Stimulated activated CD4-positive, alpha-beta T cell treated with anti-CD3 and anti-CD28 coated beads, TNF-alpha, amount 100 ng/mL, for 4 hours (primary cell): ENCODE data around the gene CCDC68.
"Not testable (repeated sequence)": the region's sequence is repeated elsewhere in the genome, so short reads cannot be mapped to it uniquely, and the experiment has no call there.

ENCODE experiments used
- DNase-seq, 3 experiments: peaks; one replicate each; pipeline ENCODE4 v3.0.0-alpha.2; 2020; ENCODE audit warnings: low read depth in 3 of 3

CCDC68 gene, protein sequence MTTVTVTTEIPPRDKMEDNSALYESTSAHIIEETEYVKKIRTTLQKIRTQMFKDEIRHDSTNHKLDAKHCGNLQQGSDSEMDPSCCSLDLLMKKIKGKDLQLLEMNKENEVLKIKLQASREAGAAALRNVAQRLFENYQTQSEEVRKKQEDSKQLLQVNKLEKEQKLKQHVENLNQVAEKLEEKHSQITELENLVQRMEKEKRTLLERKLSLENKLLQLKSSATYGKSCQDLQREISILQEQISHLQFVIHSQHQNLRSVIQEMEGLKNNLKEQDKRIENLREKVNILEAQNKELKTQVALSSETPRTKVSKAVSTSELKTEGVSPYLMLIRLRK

GRCh38 chr18:54958704-54959625 is at the start of gene CCDC68:
Gene CCDC68, minus strand, starts transcription at chr18:54959461. Its CDS starts 16,670 bp downstream, at chr18:54942791.
- DNase-seq, result no peak

DNA sequence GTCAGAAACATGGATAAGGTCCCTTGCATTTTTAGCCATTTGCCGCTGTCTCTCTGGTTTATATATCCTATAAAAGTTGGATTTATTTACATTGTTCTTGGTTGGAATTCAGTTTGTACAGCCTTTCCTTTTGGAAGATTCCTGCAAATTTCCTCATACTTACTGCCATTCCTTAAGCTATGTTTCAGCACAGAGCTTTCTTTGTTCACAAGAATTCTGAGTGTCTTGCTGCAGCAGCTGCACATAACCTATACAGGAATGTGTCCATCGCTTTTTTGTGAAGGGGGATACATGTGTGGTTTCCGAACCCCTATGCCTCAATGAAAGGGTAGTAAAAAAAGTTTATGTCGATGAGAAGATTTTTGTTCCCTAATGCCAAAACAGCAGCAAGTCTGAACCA is 48.3 kb upstream of the CCDC68 start:
- DNase-seq, result no peak

- DNase-seq, result no peak
Measured at GRCh38 chr18:55003695-55004094, 44.4 kb upstream of the CCDC68 start.

DNA sequence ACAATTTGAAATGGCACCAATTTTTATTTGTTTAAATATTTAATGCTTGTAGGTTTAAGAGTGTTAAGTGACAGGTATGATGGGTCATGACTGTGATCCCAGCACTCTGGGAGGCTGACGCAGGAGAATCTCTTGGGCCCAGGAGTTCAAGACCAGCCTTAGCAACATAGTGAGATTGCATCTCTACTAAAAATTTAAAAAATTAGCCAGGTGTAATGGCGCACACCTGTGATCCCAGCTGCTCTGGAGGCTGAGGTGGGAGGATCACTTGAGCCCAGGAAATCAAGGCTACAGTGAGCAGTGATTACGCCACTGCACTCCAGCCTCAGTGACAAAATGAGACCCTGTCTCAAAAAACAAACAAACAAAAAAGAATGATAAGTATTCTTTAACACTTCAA is 43.0 kb upstream of the CCDC68 start:
- DNase-seq, result no peak

DNA sequence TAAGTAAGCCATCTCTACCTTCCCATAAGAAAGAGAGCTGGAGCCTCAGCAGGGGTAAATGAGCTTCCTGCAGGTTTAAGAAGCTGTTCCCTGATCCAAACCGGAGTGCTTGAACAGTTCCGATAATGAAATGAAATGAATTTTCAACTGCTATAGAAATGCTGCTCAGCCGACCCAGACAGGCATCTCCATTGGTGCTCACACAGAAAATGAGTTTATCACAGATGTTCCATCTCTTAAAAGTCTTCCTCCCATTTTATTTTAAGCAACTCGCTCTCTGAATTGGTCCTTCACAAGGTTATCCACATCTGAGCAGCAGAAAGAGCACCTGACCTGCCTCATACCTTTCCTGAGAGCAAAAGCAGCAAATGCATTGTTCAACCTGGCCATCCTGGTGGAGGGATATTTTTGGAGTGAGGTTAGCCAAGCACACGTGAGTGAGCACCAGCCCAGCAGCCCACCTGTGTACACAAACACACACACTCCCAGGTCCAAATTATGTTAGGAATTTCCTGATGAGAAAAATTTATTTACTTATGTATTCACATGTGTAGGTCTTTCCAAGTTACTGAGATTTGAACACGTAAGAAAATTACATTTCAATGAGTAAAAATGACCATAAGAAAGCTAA is 42.2 kb upstream of the CCDC68 start:
- DNase-seq, result no peak

DNA sequence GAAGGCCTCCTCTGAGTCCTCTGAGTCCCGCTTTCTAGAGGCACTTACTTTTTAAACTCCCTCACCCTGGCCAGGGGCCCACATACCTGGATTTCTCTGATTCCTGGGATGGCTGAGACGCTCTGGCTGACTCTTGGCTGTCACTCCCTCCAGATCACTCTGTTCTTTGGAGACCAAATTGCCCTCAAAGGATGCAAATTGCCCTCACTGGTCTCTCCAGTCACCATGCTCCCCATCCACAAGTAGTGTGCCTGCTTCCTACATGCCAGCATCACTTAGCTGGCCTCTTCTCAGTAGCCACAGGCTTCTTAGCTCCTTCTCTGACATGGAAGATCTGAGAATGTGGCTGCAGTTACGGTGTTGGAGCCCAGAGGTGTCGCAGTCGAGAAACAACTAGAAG is 41.3 kb upstream of the CCDC68 start:
- DNase-seq, result no peak

DNA sequence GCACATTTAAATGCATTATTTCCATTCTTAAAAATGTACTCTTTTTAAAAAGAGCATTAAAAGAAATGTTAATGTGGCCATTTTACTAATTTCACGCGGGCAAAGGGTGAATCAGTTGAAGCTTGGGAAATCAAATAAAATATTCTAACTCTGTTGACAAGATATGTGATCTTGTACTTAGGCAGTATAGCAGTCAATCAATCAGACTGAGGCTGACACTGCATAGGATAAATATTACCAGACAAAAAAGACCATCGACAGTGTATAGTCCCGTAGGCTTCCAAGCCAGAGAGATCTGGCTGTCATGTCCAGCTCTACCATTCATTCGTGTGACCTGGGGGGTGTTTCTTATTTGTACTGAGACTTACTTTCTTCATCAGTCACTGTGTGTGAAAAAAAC is 39.8 kb upstream of the CCDC68 start:
- no peak for DNase-seq

DNA sequence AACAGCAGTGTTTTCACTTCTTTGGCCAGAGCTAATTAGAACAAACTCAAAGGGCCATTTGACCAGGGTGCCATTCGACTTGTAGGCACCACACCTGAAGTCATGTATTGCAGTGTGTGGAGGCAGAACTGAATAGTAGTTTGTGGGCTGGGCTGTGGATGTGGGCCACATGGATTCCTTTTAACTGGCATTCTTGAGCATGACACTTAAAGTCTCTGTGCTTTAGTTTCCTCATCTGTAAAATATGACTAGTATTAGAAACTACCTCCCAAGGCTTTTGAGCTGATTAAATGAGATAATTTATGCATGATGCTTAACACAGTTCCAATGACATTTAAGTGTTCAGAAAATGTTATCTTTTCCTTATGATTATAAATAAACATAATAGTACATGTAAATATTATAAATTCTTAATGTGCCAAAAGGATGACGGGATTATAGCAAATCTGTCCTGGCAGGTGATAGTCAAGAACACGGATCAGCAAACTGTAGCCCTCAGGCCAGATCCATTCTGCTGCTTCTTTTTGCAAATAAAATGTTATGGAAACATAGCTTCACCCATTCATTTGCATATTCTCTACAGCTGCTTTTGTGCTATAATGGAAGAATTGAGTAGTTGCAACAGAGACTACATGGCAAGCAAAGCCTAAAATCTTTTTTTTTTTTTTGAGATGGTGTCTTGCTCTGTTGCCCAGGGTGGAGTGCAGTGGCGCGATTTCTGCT is 36.3 kb upstream of the CCDC68 start:
- no peak for DNase-seq

- DNase-seq, result no peak
Measured at GRCh38 chr18:54991981-54992380, 32.7 kb upstream of the CCDC68 start.

DNA sequence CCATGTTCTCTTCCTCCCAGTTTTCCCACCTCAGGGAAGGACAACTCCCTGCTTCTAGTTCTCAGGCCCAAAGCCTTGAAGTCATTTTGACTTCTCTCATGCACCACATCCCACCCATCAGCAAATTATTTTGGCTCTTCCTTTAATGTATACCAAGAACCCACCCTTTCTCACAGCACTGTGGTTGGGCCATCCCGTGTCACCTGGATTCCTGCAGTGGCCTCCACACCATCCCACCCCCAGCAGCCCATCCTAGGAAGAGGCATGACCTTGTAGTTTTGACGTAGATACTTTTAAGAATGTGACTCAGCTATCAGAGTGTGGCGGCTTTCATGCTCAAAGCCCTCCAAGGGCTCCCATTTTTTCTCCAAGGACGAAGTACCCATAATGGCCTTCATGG is 25.6 kb upstream of the CCDC68 start:
- no peak for DNase-seq

DNA sequence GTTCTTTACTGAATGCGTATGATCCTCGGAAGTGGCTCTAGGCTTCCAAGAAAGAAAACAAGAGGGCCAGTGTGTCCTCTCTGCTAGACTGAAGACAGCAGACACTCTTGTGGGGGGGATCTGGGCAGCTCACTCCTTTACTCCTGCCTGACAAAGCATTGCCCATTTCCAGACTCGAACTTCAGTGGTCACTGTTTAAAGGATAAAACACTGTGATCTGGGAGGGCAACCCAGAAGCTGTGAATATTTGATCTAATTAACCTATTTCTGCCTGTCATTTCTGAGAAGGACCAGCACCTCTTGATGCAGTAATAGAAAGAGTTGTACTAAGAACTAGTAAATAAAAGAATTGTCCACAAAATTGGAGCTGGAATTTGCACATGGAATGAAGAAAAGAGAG is 24.5 kb upstream of the CCDC68 start:
- DNase-seq, result no peak

- DNase-seq, result no peak
Measured at GRCh38 chr18:54983041-54983686, 23.9 kb upstream of the CCDC68 start.

- DNase-seq, result no peak
Measured at GRCh38 chr18:54981076-54981475, 21.8 kb upstream of the CCDC68 start.

DNA sequence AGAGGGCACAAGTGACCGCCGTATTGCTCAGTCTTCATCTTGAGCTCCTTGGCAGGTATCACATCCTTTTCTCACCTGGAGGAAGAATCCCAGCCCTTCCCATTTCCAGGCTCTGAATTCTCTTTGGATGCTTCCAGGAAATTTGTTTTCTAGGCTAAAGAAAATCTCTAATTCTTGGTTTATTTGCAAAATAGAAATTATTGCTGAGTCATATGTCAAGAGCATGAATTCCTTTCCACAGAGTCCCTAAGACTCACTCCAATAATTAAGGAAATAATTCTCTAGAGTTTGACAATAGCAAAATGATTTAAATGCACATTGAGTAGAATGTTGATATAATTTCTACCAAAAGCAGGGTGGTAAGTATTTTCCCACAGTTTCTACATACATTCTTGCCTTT is 16.3 kb upstream of the CCDC68 start:
- DNase-seq, result no peak

- DNase-seq, result no peak
Measured at GRCh38 chr18:54973046-54973445, 13.8 kb upstream of the CCDC68 start.

DNA sequence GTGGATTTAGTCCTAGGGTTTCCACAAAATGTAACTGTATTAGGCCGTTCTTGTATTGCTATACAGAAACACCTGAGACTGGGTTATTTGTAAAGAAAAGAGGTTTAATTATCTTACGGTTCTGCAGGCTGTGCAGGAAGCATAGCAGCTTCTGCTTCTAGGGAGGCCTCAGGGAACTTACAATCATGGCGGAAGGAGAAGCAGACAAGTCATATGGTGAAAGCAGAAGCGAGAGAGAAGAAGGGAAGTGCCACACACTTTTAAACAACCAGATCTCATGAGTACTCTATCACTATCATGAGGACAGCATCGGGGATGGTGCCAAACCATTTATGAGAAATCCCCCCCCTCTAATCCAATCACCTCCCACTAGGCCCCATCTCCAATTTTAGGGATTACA is 9.5 kb upstream of the CCDC68 start:
- DNase-seq, result no peak

GRCh38 chr18:54968237-54968636 is 9.0 kb upstream of the CCDC68 start:
- not testable (repeated sequence) for DNase-seq

GRCh38 chr18:54967786-54968185 is 8.5 kb upstream of the CCDC68 start:
- no peak for DNase-seq

GRCh38 chr18:54964741-54965140 is 5.5 kb upstream of the CCDC68 start:
- DNase-seq, result no peak

- DNase-seq, result no peak
Measured at GRCh38 chr18:54962919-54963645, 3.8 kb upstream of the CCDC68 start.

DNA sequence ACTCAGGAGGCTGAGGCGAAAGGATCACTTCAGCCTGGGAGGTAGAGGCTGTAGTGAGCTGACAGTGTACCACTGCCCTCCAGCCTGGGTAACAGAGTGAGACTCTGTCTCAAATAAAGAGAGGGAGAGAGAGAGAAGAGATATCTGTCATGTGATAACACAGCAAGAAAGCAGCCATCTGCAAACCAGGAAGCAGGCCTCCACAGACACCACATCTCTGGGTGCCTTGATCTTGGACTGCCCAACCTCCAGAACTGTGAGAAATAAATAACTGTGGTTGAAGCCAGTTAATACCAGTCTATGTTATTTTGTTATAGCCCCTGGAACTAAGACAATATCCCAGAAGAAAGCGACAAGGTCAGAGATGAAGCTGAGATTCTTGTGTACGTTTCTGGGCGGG is 2.6 kb upstream of the CCDC68 start:
- no peak for DNase-seq
